T-helper 17 cell (primary cell): ENCODE measurements around the gene KCNK1. TPM values are rescaled to one million over a fixed set of nuclear protein-coding genes. Genes with fewer than 3 reads are reported as not detected.

Experiments used
- ATAC-seq: fragments of 150-1000 bp; cut with Tn5 transposase; 2 replicates; pipeline ENCODE4 v1.10.0; 2021; ENCODE audit warnings: mild to moderate bottlenecking, moderate library complexity
- DNase-seq, 3 donors: peaks; one replicate each; pipeline versions ENCODE4 v3.0.0 to v3.0.0-alpha.2; 2020 to 2021
- H3K9me3 ChIP-seq: one replicate; pipeline ENCODE4 v1.7.0; 2013; ENCODE audit warnings: low read length, mild to moderate bottlenecking; ENCODE audit not compliant: control insufficient read depth, poor library complexity, severe bottlenecking
- H3K27ac Mint-ChIP-seq: one replicate; pipeline ENCODE4 v1.8.0; 2022; ENCODE audit warnings: mild to moderate bottlenecking, moderate library complexity, mixed read lengths
- H3K27me3 Mint-ChIP-seq: one replicate; pipeline ENCODE4 v1.8.0; 2022; ENCODE audit warnings: mixed read lengths
- H3K36me3 Mint-ChIP-seq: one replicate; pipeline ENCODE4 v1.8.0; 2022; ENCODE audit warnings: low read depth, mixed read lengths
- H3K4me1 Mint-ChIP-seq: one replicate; pipeline ENCODE4 v1.8.0; 2022; ENCODE audit warnings: mild to moderate bottlenecking, mixed read lengths
- H3K4me3 Mint-ChIP-seq: one replicate; pipeline ENCODE4 v1.8.0; 2022; ENCODE audit warnings: mild to moderate bottlenecking, moderate library complexity, mixed read lengths
- total RNA-seq, 4 donors: library from RNA in 2 of 4; stranded (reverse) in 2 of 4; gene quantifications; one replicate each; pipeline ENCODE4 v1.2.3 and lab custom pipeline; 2022 to 2026

Gene KCNK1
- total RNA-seq (under 1 TPM in 1 of 2 donors, not detected in 1; 0.73 TPM), total RNA-seq (lab: John Stamatoyannopoulos, UW) (0 to 0.08 reads per million in 2 donors)

DNA sequence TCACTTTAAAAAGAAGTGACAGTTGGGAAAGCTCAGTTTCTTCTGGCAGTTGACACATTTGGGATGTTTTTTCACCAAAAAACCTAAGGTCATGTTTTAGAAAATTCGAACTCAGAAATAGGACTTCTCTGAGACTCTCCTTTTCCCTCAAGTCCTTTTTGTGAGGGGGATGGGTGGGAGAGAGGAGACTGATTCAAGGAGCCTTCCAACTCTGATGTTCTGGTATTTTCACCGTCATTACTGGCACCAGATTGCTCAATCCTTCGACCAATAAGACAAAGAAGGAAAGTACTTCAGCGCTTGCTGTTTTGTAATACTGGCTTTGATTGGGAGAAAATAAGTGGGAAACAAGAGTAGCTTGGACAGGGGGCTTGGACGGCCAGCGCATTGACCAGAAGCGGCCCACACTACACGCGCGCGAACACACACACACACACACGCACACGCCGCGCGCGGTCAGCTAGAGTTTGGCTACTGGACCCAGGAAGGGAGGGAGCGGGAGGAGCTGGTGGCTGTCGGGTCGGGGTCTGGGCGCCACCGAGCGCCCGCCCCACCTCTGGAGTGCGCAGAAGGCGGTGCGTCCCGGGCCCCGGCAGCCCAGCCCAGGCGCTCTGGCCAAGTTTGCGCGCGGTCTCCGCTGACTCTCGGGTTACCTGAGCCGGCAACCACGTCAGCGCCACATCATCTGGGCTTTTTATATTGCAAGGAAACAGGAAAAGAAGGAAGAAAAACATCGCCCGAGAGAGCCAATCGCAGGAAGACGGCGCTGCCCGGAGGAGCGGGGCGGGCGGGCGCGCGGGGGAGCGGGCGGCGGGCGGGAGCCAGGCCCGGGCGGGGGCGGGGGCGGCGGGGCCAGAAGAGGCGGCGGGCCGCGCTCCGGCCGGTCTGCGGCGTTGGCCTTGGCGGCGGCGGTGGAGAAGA, at the start of gene KCNK1:
KCNK1 (plus strand) TSS at position 855 of the 921 bp plus-strand sequence; CDS start at position 921, 66 bp downstream.
- Mint-ChIP-seq H3K4me3 (peak within 1 kb of the TSS; percentile 70), H3K27ac (no peak within 1 kb of the TSS), H3K4me1 (peaks cover 2% of the 10 kb centered on the region), H3K36me3 (peaks cover 6% of the 10 kb centered on the region), H3K27me3 (peaks cover 76% of the 10 kb centered on the region)
- DNase-seq (no peak), ATAC-seq (no peak)
- no peaks in the 10 kb centered on the region for H3K9me3 ChIP-seq

DNA sequence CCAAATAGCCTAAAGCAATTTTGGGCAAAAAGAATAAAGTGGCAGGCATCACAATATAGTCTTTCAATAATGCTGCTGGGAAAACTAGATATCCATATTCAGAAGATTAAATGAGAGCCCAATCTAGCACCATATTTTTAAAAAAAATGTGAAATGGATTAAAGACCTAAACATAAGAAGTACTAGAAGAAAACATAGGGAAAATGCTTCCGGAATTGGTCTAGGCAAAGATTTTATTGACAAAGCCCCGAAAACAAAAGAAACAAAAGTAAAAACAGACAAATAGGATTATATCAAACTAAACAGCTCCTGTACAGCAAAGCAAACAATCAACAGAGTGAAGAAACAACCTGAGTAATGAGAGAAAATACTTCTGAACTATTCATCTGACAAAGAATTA, 48.6 kb upstream of the KCNK1 start:
- Mint-ChIP-seq H3K27ac (no peak overlapping the region), H3K4me1 (no peaks in the 10 kb centered on the region), H3K27me3 (peaks cover under 1% of the 10 kb centered on the region), H3K4me3 (no peak overlapping the region), H3K36me3 (no peaks in the 10 kb centered on the region)
- DNase-seq (no peak), ATAC-seq (no peak)
- no peaks in the 10 kb centered on the region for H3K9me3 ChIP-seq

DNA sequence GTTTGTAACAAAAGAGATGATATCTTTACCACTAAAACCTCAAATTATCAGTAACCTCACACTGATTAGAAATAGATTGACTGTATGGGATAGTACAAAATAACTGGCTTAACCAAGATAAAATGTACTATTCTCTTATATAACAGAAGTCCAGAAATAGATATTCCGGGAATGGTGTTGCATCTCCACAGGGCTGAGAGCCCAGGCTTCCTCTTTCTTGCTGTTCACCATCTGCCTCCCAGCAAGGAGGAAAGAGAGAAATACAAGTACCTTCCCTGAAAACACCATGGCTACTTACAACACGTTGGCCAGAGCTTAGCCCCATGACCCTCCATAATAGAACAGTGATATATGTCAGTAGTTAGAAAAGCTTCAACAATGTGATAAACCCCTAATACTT, 47.0 kb upstream of the KCNK1 start:
- Mint-ChIP-seq H3K4me1 (no peaks in the 10 kb centered on the region), H3K36me3 (no peaks in the 10 kb centered on the region), H3K4me3 (no peak overlapping the region), H3K27ac (no peak overlapping the region), H3K27me3 (peaks cover 6% of the 10 kb centered on the region)
- H3K9me3 ChIP-seq, result no peaks in the 10 kb centered on the region
- DNase-seq, result no peak
- no peak for ATAC-seq

DNA sequence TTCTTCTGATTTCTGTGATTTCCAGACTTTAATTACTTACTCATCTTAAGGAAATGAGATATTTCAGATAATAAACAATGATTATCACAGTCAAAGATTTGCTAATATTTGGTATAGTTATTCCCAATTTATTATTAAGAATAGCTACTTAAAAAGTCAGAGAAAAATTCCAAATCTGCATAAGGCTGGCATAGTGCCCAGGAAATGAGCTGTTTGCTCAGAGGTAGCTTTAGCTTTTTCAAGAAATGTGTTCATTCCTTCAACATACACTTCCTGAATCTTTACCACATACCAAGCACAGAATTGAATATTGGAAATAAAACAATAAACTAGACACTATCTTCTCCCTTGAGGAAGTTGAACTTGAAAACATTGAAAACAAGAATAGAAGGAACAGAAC, 44.3 kb upstream of the KCNK1 start:
- ATAC-seq, result no peak
- Mint-ChIP-seq H3K4me3 (no peak overlapping the region), H3K27ac (no peak overlapping the region), H3K36me3 (no peaks in the 10 kb centered on the region), H3K27me3 (peaks cover 9% of the 10 kb centered on the region), H3K4me1 (no peaks in the 10 kb centered on the region)
- H3K9me3 ChIP-seq, result no peaks in the 10 kb centered on the region
- no peak for DNase-seq

DNA sequence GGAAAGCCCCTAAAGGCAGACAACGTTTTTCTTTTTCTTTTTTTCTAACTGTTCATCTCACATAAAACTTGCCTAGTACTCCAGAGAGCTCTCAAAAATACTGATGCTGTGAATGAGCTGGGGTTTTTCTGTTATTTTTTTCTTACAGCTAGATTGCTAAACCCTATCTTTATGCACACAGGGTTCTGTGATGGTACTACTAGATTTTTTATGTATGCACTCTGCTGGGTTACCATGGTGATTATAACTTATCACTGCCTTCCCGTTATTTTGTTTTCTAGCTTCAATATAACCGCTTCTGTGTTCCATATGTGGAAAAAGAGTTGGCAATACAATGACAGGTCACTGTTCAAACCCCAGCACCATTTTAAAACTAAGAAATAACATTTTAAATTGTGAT, 43.7 kb upstream of the KCNK1 start:
- H3K27ac Mint-ChIP-seq, result no peak overlapping the region
- H3K4me1 Mint-ChIP-seq, result no peaks in the 10 kb centered on the region
- ATAC-seq (no peak), DNase-seq (no peak)
- no peaks in the 10 kb centered on the region for H3K36me3 Mint-ChIP-seq
- no peaks in the 10 kb centered on the region for H3K9me3 ChIP-seq
- H3K27me3 Mint-ChIP-seq, result peaks cover 15% of the 10 kb centered on the region
- H3K4me3 Mint-ChIP-seq, result no peak overlapping the region

DNA sequence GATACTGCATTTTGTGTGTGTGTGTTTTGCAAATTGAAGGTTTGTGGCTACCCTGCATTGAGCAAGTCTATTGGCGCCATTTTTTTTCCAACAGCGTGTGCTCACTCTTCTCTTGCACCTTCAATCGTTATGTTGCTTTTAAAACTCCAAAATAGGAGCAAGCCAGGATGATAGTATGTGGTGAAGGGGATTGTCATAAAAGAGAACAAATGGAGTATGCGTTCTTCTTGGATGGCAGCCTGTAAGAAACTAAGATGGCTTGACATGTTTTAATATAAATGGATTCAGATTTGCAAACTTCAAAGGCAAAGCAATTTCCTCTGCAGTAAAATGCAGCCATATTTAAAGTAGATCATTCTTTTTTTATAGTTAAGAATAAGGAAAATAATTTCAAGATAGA, 43.2 kb upstream of the KCNK1 start:
- H3K4me3 Mint-ChIP-seq, result no peak overlapping the region
- peaks cover 19% of the 10 kb centered on the region for H3K27me3 Mint-ChIP-seq
- H3K9me3 ChIP-seq, result no peaks in the 10 kb centered on the region
- no peaks in the 10 kb centered on the region for H3K4me1 Mint-ChIP-seq
- H3K36me3 Mint-ChIP-seq, result no peaks in the 10 kb centered on the region
- H3K27ac Mint-ChIP-seq, result no peak overlapping the region
- DNase-seq (no peak), ATAC-seq (no peak)

DNA sequence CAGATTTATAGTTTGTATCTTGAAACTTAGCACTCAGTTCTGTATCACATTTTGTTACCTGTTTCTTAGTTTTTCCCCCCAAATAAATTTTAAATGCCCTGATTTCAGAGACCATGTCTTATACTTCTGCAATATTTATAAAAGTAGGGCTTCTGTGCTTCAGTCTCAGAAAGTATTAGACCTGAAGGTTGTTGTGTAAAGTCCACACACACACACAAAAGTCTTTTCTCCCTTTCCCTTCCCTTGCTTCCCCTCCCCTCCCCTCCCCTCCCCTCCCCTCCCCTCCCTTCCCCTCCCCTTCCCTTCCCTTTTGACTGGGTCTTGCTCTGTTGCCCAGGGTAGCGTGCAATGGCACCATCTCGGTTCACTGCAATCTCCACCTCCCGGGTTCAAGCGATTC, 41.0 kb upstream of the KCNK1 start:
- H3K36me3 Mint-ChIP-seq, result no peaks in the 10 kb centered on the region
- H3K4me3 Mint-ChIP-seq, result no peak overlapping the region
- no peaks in the 10 kb centered on the region for H3K9me3 ChIP-seq
- H3K4me1 Mint-ChIP-seq, result no peaks in the 10 kb centered on the region
- DNase-seq (no peak), ATAC-seq (no peak)
- peaks cover 22% of the 10 kb centered on the region for H3K27me3 Mint-ChIP-seq
- no peak overlapping the region for H3K27ac Mint-ChIP-seq

DNA sequence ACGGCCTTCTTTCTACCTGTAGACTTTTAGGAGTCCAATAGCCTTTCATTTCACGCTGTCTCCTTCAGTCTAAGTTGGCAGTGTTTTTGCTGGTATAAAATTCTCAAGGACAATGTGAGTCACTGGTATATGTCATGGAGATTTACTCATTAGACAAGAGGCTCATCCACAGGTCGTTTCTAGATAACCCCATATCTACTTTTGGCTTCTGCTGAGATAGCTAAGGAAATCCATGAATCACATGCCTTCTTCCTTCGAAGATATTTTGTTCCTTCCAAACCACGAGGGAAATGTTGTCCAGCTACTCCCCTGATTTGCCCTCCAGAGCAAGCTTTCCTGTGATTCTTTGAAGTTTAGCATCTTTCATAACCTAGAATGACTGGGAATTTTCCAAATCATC, 38.5 kb upstream of the KCNK1 start:
- ATAC-seq (no peak), DNase-seq (no peak)
- no peak overlapping the region for H3K4me3 Mint-ChIP-seq
- H3K36me3 Mint-ChIP-seq, result no peaks in the 10 kb centered on the region
- H3K9me3 ChIP-seq, result no peaks in the 10 kb centered on the region
- H3K27ac Mint-ChIP-seq, result no peak overlapping the region
- H3K27me3 Mint-ChIP-seq, result peaks cover 26% of the 10 kb centered on the region
- no peaks in the 10 kb centered on the region for H3K4me1 Mint-ChIP-seq

DNA sequence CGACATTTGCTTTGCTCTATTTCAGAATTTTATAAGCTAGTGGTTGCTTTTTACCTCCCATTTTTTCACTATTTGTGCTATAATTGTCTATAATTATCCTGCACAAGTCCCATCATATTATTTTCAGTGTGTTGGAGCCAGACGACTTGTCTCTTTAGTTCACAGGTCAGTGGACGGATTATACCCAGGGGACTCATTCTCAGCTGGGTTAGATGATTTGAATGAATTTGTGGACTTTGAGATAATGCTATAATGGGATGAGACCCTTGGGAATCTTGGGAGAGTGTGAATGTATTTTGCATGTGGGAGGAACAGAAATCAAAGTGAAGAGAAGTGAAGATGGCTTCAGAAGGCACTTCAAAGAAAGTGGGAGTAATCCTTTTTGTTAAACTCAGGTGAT, 31.5 kb upstream of the KCNK1 start:
- Mint-ChIP-seq H3K4me1 (no peaks in the 10 kb centered on the region), H3K4me3 (no peak overlapping the region), H3K27ac (no peak overlapping the region), H3K27me3 (peaks cover 26% of the 10 kb centered on the region), H3K36me3 (no peaks in the 10 kb centered on the region)
- no peak for DNase-seq
- ATAC-seq, result no peak
- no peaks in the 10 kb centered on the region for H3K9me3 ChIP-seq

DNA sequence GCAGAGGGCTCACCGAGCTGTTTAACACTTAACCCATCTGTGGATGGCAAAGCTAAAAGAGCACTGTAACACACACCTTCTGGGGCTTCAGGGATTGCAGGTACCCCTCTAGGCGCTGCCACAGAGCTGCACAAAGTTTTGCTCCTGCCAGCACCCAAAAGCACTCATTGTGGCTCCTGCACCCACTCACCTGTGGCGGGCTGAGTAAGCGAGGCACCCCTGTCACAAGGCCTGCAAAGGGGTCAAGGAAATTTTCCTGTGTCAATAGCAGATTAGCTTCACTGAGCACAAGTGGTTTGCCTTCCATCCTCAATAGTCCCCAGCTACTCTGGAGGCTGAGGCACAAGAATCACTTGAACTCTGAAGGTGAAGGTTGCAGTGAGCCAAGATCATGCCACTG, 29.5 kb upstream of the KCNK1 start:
- H3K4me1 Mint-ChIP-seq, result peaks cover 2% of the 10 kb centered on the region
- peaks cover 30% of the 10 kb centered on the region for H3K27me3 Mint-ChIP-seq
- H3K4me3 Mint-ChIP-seq, result no peak overlapping the region
- H3K9me3 ChIP-seq, result no peaks in the 10 kb centered on the region
- no peak overlapping the region for H3K27ac Mint-ChIP-seq
- no peaks in the 10 kb centered on the region for H3K36me3 Mint-ChIP-seq
- DNase-seq (no peak), ATAC-seq (no peak)

DNA sequence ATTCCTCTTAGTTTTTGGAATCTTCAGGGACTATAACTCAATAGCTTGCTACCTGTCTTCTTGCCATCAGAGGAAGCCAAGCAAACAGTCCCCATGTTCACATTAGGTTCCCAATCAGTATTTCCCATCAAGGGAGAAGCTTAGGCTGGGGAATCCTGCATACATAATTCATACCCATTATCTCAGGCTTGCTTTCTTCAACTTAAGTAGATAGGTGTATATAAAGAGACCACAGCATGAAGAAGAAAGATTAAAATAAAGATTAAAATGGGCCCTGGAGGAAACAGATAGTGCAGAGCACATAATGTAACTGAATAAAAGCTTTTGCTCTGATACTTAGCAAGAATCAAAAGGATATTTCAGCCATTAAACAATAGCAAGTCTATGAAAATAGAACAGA, 29.0 kb upstream of the KCNK1 start:
- Mint-ChIP-seq H3K27ac (no peak overlapping the region), H3K27me3 (peaks cover 30% of the 10 kb centered on the region), H3K4me1 (peaks cover 2% of the 10 kb centered on the region), H3K36me3 (no peaks in the 10 kb centered on the region), H3K4me3 (no peak overlapping the region)
- DNase-seq (no peak), ATAC-seq (no peak)
- H3K9me3 ChIP-seq, result no peaks in the 10 kb centered on the region

DNA sequence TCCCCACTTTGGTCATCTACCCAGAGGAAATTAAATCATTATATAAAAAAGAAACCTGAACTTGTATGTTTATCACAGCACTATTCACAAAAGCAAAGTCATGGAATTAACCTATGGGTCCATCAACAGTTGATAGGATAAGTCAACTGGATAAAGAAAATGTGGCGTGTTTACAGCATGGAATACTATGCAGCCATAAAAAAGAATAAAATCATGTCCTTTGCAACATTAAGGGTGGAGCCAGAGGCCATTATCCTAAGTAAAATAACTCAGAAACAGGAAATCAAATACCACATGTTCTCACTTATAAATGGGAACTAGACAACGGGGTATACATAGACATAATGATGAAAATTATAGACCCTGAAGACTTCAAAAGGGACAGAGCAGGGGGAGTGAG, 27.6 kb upstream of the KCNK1 start:
- H3K4me3 Mint-ChIP-seq, result no peak overlapping the region
- H3K27ac Mint-ChIP-seq, result no peak overlapping the region
- peaks cover 2% of the 10 kb centered on the region for H3K4me1 Mint-ChIP-seq
- ATAC-seq (no peak), DNase-seq (no peak)
- no peaks in the 10 kb centered on the region for H3K36me3 Mint-ChIP-seq
- no peaks in the 10 kb centered on the region for H3K9me3 ChIP-seq
- peaks cover 30% of the 10 kb centered on the region for H3K27me3 Mint-ChIP-seq

DNA sequence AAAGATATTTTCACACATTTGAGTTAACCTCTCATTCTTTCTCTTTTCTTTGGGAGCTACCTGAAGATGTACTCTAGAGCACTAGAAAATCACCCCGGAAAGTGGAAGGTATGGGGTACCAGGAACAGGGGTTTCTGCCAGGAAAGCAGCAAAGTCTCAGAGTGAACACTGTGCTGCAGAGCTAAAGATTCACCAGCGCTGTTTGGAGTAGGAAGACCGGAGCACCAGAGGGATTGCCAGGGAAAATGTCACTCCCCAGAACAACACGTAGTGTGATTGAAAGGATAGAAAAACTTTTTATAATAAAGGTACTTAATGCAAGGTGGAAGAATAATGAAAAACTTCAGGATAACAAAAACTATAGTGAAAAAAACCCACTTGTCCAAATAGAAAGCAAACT, 26.7 kb upstream of the KCNK1 start:
- H3K4me1 Mint-ChIP-seq, result peaks cover 2% of the 10 kb centered on the region
- H3K27me3 Mint-ChIP-seq, result peaks cover 30% of the 10 kb centered on the region

More for the DNA sequence above, 26.7 kb upstream of the KCNK1 start:
- H3K4me3 Mint-ChIP-seq, result no peak overlapping the region
- ATAC-seq (no peak), DNase-seq (no peak)
- no peaks in the 10 kb centered on the region for H3K36me3 Mint-ChIP-seq
- H3K9me3 ChIP-seq, result no peaks in the 10 kb centered on the region
- no peak overlapping the region for H3K27ac Mint-ChIP-seq
